ENCODE results near the gene VCX2. TPM values are rescaled to one million over a fixed set of nuclear protein-coding genes. Genes with fewer than 3 reads are reported as not detected.
"Not testable (repeated sequence)": the region's sequence is repeated elsewhere in the genome, so short reads cannot be mapped to it uniquely, and the experiment has no call there.

The VCX2 gene
- total RNA-seq, 4 donors from 2014 or later, result not detected

GRCh38 chrX:8125566-8125965, 45.5 kb downstream of the VCX2 start:
- no peak for DNase-seq

DNA sequence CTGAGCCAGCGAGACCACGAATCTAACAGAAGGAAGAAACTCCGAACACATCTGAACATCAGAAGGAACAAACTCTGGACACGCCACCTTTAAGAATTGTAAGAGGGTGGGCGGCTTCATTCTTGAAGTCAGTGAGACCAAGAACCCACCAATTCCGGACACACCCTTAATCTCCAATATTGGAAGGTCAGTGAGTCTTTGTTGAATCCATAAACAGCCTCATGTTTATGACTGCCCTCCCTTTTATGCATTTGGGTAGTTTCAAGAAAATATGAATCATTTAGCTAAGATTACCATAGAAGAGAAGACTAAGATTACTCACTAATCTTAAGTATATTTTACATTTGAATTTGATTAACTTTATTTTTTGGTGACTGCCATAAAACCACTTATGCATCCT, 48.5 kb downstream of the VCX2 start:
- no peaks in the 10 kb centered on the region for H3K4me1 ChIP-seq
- 92 to 96% methylated on average over 5 to 6 of the region's 6 CpGs for WGBS, 2 donors
- no peaks in the 10 kb centered on the region for H3K27me3 ChIP-seq
- DNase-seq, result no peak
- H3K27ac ChIP-seq, result no peak overlapping the region
- no peak for TF ChIP-seq POLR2A (IDR thresholded peaks at IDR 0.05)
- TF ChIP-seq, protein P1, sequence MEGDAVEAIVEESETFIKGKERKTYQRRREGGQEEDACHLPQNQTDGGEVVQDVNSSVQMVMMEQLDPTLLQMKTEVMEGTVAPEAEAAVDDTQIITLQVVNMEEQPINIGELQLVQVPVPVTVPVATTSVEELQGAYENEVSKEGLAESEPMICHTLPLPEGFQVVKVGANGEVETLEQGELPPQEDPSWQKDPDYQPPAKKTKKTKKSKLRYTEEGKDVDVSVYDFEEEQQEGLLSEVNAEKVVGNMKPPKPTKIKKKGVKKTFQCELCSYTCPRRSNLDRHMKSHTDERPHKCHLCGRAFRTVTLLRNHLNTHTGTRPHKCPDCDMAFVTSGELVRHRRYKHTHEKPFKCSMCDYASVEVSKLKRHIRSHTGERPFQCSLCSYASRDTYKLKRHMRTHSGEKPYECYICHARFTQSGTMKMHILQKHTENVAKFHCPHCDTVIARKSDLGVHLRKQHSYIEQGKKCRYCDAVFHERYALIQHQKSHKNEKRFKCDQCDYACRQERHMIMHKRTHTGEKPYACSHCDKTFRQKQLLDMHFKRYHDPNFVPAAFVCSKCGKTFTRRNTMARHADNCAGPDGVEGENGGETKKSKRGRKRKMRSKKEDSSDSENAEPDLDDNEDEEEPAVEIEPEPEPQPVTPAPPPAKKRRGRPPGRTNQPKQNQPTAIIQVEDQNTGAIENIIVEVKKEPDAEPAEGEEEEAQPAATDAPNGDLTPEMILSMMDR (IDR thresholded peaks at IDR 0.05), result no peak
- no peaks in the 10 kb centered on the region for H3K9me3 ChIP-seq
- intact Hi-C loops (cut with DNase I), result no loop called here
- no peaks in the 10 kb centered on the region for H3K36me3 ChIP-seq
- no peak overlapping the region for H3K4me3 ChIP-seq

More at GRCh38 chrX:8125566-8125965, 45.5 kb downstream of the VCX2 start:
- TF ChIP-seq, protein P1 (IDR thresholded peaks at IDR 0.05), result no peak
- TF ChIP-seq POLR2A (IDR thresholded peaks at IDR 0.05), result no peak
- intact Hi-C loops (cut with DNase I), result no loop called here
- 91% methylated on average over 6 of the region's 6 CpGs; no CpG with 5 or more reads in 1 of the 2 donors for WGBS, 2 donors
- H3K9me3 ChIP-seq, result no peaks in the 10 kb centered on the region
- no peak overlapping the region for H3K27ac ChIP-seq
- H3K4me1 ChIP-seq, result no peaks in the 10 kb centered on the region
- H3K27me3 ChIP-seq, result no peaks in the 10 kb centered on the region
- H3K36me3 ChIP-seq, result no peaks in the 10 kb centered on the region
- H3K4me3 ChIP-seq, result no peak overlapping the region

DNA sequence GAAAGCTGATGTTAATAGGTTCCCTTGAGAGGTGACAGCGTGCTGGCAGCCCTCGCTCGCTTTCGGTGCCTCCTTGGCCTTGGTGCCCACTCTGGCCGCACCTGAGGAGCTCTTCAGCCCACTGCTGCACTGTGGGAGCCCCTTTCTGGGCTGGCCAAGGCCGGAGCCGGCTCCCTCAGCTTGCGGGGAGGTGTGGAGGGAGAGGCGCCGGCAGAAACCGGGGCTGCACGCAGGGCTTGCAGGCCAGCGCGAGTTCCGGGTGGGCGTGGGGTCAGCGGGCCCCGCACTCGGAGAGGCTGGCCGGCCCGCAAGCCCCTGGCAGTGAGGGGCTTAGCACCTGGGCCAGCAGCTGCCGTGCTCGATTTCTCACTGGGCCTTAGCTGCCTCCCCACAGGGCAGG, 49.7 kb downstream of the VCX2 start:
- WGBS, 2 donors, result no CpG with 5 or more reads among the region's 23 CpGs
- H3K27me3 ChIP-seq; H3K4me1 ChIP-seq; H3K9me3 ChIP-seq; H3K36me3 ChIP-seq; H3K4me3 ChIP-seq; DNase-seq; intact Hi-C loops (cut with DNase I); H3K27ac ChIP-seq: not testable (repeated sequence)

Small RNAs within 50 kb of the gene (small RNA-seq; reads per million reads assigned to genes)
- 0.14 to 0.45 (median 0.19) reads per million in 4 donors for gene MIR651

Other genes with a start within 250 kb of the VCX2 start
- gene PNPLA4, start 243.9 kb downstream of the VCX2 start, total RNA-seq, result 10 to 100 TPM in 2 of 4 donors, 1 to 10 TPM in 2; 8.6 to 33.8 (median 12.7) TPM

All from esophagus squamous epithelium (tissue), 5 donors.